ENCODE measurements around the gene SLC19A1.

- TF ChIP-seq FOXM1 (IDR thresholded peaks at IDR 0.05; ENCODE audit: borderline replicate concordance, low read depth) (no peak), REST (IDR thresholded peaks at IDR 0.05; ENCODE audit: low read depth) (no peak), CEBPB (IDR thresholded peaks at IDR 0.05) (no peak), NFIC (IDR thresholded peaks at IDR 0.05) (no peak), USF1 (IDR thresholded peaks at IDR 0.05) (no peak), YY1 (IDR thresholded peaks at IDR 0.05; ENCODE audit: low read depth) (no peak), TEAD4 (IDR thresholded peaks at IDR 0.05) (no peak), EGR1 (IDR thresholded peaks at IDR 0.05) (no peak), EP300 (IDR thresholded peaks at IDR 0.05; ENCODE audit: borderline replicate concordance) (no peak), ZBTB7A (IDR thresholded peaks at IDR 0.05; ENCODE audit: low read depth) (no peak)
Measured at GRCh38 chr21:45534636-45535331, 7.5 kb downstream of the SLC19A1 start.

All from Ishikawa (cell line).